ENCODE results near the gene DNAH10.

DNA sequence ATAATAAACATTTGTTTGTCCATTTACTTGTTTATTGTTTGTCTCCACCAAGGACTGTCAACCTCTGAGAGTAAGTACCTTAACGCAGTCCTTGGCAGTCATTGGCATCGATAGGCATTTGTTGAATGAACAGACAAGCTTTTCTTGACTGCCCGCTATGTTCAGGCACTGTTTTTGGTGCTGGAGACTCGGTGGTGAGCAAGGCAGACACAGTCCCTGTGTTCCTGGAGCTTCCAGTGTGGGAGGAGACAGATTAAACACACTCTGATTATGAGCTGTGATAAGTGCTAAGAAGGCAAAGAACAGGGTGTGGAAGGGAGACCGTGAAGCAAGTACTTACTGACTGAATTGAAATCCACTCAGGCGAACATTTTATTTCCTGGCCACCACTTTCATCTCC, 48.7 kb upstream of the DNAH10 start:
- TF ChIP-seq, protein P1, sequence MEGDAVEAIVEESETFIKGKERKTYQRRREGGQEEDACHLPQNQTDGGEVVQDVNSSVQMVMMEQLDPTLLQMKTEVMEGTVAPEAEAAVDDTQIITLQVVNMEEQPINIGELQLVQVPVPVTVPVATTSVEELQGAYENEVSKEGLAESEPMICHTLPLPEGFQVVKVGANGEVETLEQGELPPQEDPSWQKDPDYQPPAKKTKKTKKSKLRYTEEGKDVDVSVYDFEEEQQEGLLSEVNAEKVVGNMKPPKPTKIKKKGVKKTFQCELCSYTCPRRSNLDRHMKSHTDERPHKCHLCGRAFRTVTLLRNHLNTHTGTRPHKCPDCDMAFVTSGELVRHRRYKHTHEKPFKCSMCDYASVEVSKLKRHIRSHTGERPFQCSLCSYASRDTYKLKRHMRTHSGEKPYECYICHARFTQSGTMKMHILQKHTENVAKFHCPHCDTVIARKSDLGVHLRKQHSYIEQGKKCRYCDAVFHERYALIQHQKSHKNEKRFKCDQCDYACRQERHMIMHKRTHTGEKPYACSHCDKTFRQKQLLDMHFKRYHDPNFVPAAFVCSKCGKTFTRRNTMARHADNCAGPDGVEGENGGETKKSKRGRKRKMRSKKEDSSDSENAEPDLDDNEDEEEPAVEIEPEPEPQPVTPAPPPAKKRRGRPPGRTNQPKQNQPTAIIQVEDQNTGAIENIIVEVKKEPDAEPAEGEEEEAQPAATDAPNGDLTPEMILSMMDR (conservative IDR thresholded peaks at IDR 0.05) = no peak
- TF ChIP-seq ZFX (IDR thresholded peaks at IDR 0.05) = no peak

All from C4-2B (cell line).